ENCODE data around the gene SDSL. TPM values are rescaled to one million over a fixed set of nuclear protein-coding genes. Genes with fewer than 3 reads are reported as not detected.

SDSL gene
- total RNA-seq, 1 experiment from 2014 or later, result 0.46 TPM

GRCh38 chr12:113424456-113424855 is 2.3 kb downstream of the SDSL start:
- H3K4ac ChIP-seq (ENCODE audit: low read depth, low read length), result no peak overlapping the region
- H3K4me1 Mint-ChIP-seq, result peaks cover 17 to 23% of the 10 kb centered on the region in 2 experiments

More at GRCh38 chr12:113424456-113424855, 2.3 kb downstream of the SDSL start:
- no peak for TF ChIP-seq CTCF (conservative IDR thresholded peaks at IDR 0.05)
- no peak for DNase-seq
- Histone ChIP-seq H2BK12ac (ENCODE audit: insufficient read length, low read depth, low read length) (no peak overlapping the region), H4K5ac (ENCODE audit: insufficient read length, low read depth, low read length) (no peak overlapping the region), H3K79me1 (ENCODE audit: insufficient read depth, low read depth, low read length, poor library complexity, severe bottlenecking) (no peaks in the 10 kb centered on the region), H3K18ac (ENCODE audit: insufficient read length, low read depth, low read length) (no peak overlapping the region), H3K4me1 (ENCODE audit: insufficient read depth, low read length) (no peaks in the 10 kb centered on the region), H4K20me1 (ENCODE audit: control insufficient read depth, insufficient read depth, insufficient read length) (no peaks in the 10 kb centered on the region), H4K91ac (ENCODE audit: insufficient read length, low read depth, low read length) (no peak overlapping the region), H3K56ac (ENCODE audit: insufficient read length, low read depth, low read length) (no peak overlapping the region), H3K27me3 (ENCODE audit: insufficient read depth, low read length) (no peaks in the 10 kb centered on the region), H3K27ac (ENCODE audit: insufficient read length, low read depth, low read length) (no peak overlapping the region), H2BK5ac (ENCODE audit: insufficient read length, low read length) (no peak overlapping the region), H3K14ac (ENCODE audit: insufficient read depth, low read length) (no peak overlapping the region), H2AK5ac (ENCODE audit: insufficient read length, low read length) (no peak overlapping the region), H2BK15ac (ENCODE audit: low read depth, low read length) (no peak overlapping the region), H3K9ac (ENCODE audit: extremely low read depth, insufficient read length, low read length) (no peak overlapping the region), H2BK120ac (ENCODE audit: low read depth, low read length, poor library complexity, severe bottlenecking) (no peak overlapping the region), H3K23me2 (ENCODE audit: insufficient read length, low read depth, low read length, poor library complexity, severe bottlenecking) (no peaks in the 10 kb centered on the region), H2BK20ac (ENCODE audit: low read depth, low read length, poor library complexity, severe bottlenecking) (no peak overlapping the region), H3T11ph (ENCODE audit: low read length) (no peak overlapping the region), H2AFZ (ENCODE audit: low read length) (no peak overlapping the region), H3K9me3 (ENCODE audit: control insufficient read depth, low read depth, low read length) (no peaks in the 10 kb centered on the region), H3K23ac (ENCODE audit: insufficient read length, low read depth, low read length) (no peak overlapping the region), H3K79me2 (ENCODE audit: insufficient read depth, low read length) (no peaks in the 10 kb centered on the region), H3K4me2 (ENCODE audit: insufficient read depth, insufficient read length, low read length) (no peak overlapping the region), H4K8ac (replicated peaks; ENCODE audit: insufficient read length, low read depth, low read length) (no peak overlapping the region)
- Mint-ChIP-seq H3K36me3 (ENCODE audit: insufficient read depth in 1 of 3, low read depth in 3 of 3) (no peaks in the 10 kb centered on the region), H3K27me3 (ENCODE audit: low read depth) (peaks cover 4% of the 10 kb centered on the region; the same call in 1 of the 2 replicates), H3K9me3 (peaks cover 0 to 4% of the 10 kb centered on the region in 2 experiments; a peak in 1 of 5 replicates), H3K4me3 (no peak overlapping the region), H3K27ac (no peak overlapping the region)
- no CpG with 5 or more reads among the region's 1 CpG for WGBS (ENCODE audit: extremely low coverage, insufficient read length, low lambda C conversion rate)
